ENCODE data around the gene VPS9D1.
A peak's percentile ranks its signal among the peaks of the same experiment; 100 is the strongest.
"Not testable (repeated sequence)": the region's sequence is repeated elsewhere in the genome, so short reads cannot be mapped to it uniquely, and the experiment has no call there.

The VPS9D1 gene

GRCh38 chr16:89693931-89694783 is 26.5 kb downstream of the VPS9D1 start:
- no peak for DNase-seq (ENCODE audit: low read depth)

GRCh38 chr16:89693289-89693731 is 27.4 kb downstream of the VPS9D1 start:
- DNase-seq (ENCODE audit: low read depth): no peak

GRCh38 chr16:89691986-89692569 is 28.6 kb downstream of the VPS9D1 start:
- no peak for DNase-seq (ENCODE audit: low read depth)

- no peak for DNase-seq (ENCODE audit: low read depth)
Measured at GRCh38 chr16:89691231-89691985, 29.3 kb downstream of the VPS9D1 start.

- DNase-seq (ENCODE audit: low read depth): no peak
Measured at GRCh38 chr16:89690392-89690901, 30.3 kb downstream of the VPS9D1 start.

GRCh38 chr16:89689621-89690020 is 31.1 kb downstream of the VPS9D1 start:
- not testable (repeated sequence) for DNase-seq (ENCODE audit: low read depth)

- no peak for DNase-seq (ENCODE audit: low read depth)
Measured at GRCh38 chr16:89689142-89689541, 31.6 kb downstream of the VPS9D1 start.

GRCh38 chr16:89688395-89688794 is 32.3 kb downstream of the VPS9D1 start:
- no peak for DNase-seq (ENCODE audit: low read depth)

- DNase-seq (ENCODE audit: low read depth): peak; percentile 67
Measured at GRCh38 chr16:89687092-89687940, 33.4 kb downstream of the VPS9D1 start.

GRCh38 chr16:89686520-89687091 is 34.1 kb downstream of the VPS9D1 start, which contains the start of gene CDK10:
CDK10 (plus strand) TSS chr16:89686689; CDS start chr16:89686711, 22 bp downstream.
- DNase-seq (ENCODE audit: low read depth): peak; percentile 88

GRCh38 chr16:89685916-89686315 is 34.8 kb downstream of the VPS9D1 start:
- no peak for DNase-seq (ENCODE audit: low read depth)

- no peak for DNase-seq (ENCODE audit: low read depth)
Measured at GRCh38 chr16:89678258-89678657, 42.4 kb downstream of the VPS9D1 start.

- no peak for DNase-seq (ENCODE audit: low read depth)
Measured at GRCh38 chr16:89672177-89672941, 48.3 kb downstream of the VPS9D1 start.

GRCh38 chr16:89671565-89671964 is 49.1 kb downstream of the VPS9D1 start:
- not testable (repeated sequence) for DNase-seq (ENCODE audit: low read depth)

GRCh38 chr16:89670496-89671431 is 49.9 kb downstream of the VPS9D1 start:
- DNase-seq (ENCODE audit: low read depth): peak; percentile 45

GRCh38 chr16:89669755-89670154 is 50.9 kb downstream of the VPS9D1 start:
- no peak for DNase-seq (ENCODE audit: low read depth)

GRCh38 chr16:89668790-89669158 is 51.9 kb downstream of the VPS9D1 start:
- no peak for DNase-seq (ENCODE audit: low read depth)

GRCh38 chr16:89667633-89668032 is 53.1 kb downstream of the VPS9D1 start:
- no peak for DNase-seq (ENCODE audit: low read depth)

- DNase-seq (ENCODE audit: low read depth): peak; percentile 49
Measured at GRCh38 chr16:89667000-89667399, 53.7 kb downstream of the VPS9D1 start.
